Naive thymus-derived CD8-positive, alpha-beta T cell (primary cell): ENCODE measurements around the gene JDP2. TPM values are rescaled to one million over a fixed set of nuclear protein-coding genes. Genes with fewer than 3 reads are reported as not detected.
"Not testable (repeated sequence)": the region's sequence is repeated elsewhere in the genome, so short reads cannot be mapped to it uniquely, and the experiment has no call there.

Experiments used
- ATAC-seq, 2 donors: fragments of 150-1000 bp; cut with Tn5 transposase in 1 of 2; sonication (Bioruptor Pico), chemical (Tn5 transposase) in 1 of 2; 1 replicate in 1 of 2; 2 replicates in 1 of 2; pipeline ENCODE4 v1.10.0; 2021; ENCODE audit warnings: mild to moderate bottlenecking in 2 of 2, moderate library complexity in 2 of 2
- POLR2A ChIA-PET: fragments of 350-600 bp; sonication (Branson Sonifier 250); formaldehyde crosslinking; loops from one replicate; lab custom pipeline; 2021; ENCODE audit warnings: antibody characterized with exemption; lab: Charles Lee
- DNase-seq, 10 donors: peaks; one replicate each; pipeline versions ENCODE4 v3.0.0 to v3.0.0-alpha.2; 2020 to 2022
- H3K27ac Mint-ChIP-seq, 10 donors: one replicate each; pipeline ENCODE4 v1.8.0; 2020 to 2022; ENCODE audit warnings: mild to moderate bottlenecking in 10 of 10, mixed read lengths in 10 of 10, moderate library complexity in 4 of 10, inconsistent platforms in 1 of 10
- H3K27me3 Mint-ChIP-seq, 5 donors: one replicate each; pipeline ENCODE4 v1.8.0; 2021 to 2022; ENCODE audit warnings: mixed read lengths in 5 of 5
- H3K36me3 Mint-ChIP-seq, 3 donors: one replicate each; pipeline ENCODE4 v1.8.0; 2020 to 2022; ENCODE audit warnings: mixed read lengths in 3 of 3, mild to moderate bottlenecking in 2 of 3, inconsistent platforms in 1 of 3
- H3K4me1 Mint-ChIP-seq, 4 donors: one replicate each; pipeline ENCODE4 v1.8.0; 2021 to 2022; ENCODE audit warnings: mixed read lengths in 4 of 4
- H3K4me3 Mint-ChIP-seq, 10 donors: one replicate each; pipeline ENCODE4 v1.8.0; 2020 to 2022; ENCODE audit warnings: mild to moderate bottlenecking in 10 of 10, mixed read lengths in 10 of 10, moderate library complexity in 6 of 10, inconsistent platforms in 1 of 10
- H3K9me3 Mint-ChIP-seq, 9 donors: one replicate each; pipeline ENCODE4 v1.8.0; 2020 to 2022; ENCODE audit warnings: mixed read lengths in 9 of 9, mild to moderate bottlenecking in 3 of 9, inconsistent platforms in 1 of 9, moderate library complexity in 1 of 9
- polyA plus RNA-seq, 3 donors: library from polyadenylated mRNA; unstranded; fragments of 300-500 nt; fragmentation: Illumina TruSeq; gene quantifications; one replicate each; pipeline ENCODE4 v1.2.3, GENCODE V29; 2021
- total RNA-seq, 8 experiments: library from RNA in 2 of 8; stranded (reverse) in 2 of 8; gene quantifications; one replicate each; pipeline ENCODE4 v1.2.3 and lab custom pipeline; 2021 to 2026

The JDP2 gene
- total RNA-seq (1 to 10 TPM in 1 of 2 experiments, under 1 TPM in 1; 0.75 to 1.0 TPM), polyA plus RNA-seq (not detected), total RNA-seq (lab: John Stamatoyannopoulos, UW) (0.71 to 4.3 (median 0.94) reads per million in 6 experiments)

- peak within 1 kb of the TSS; percentile 61 to 88 (median 76) for H3K4me3 Mint-ChIP-seq
- POLR2A ChIA-PET = no interaction called here
- DNase-seq (peak; percentile 23 to 69 (median 44)), ATAC-seq (peak; percentile 79 to 87)
- H3K27me3 Mint-ChIP-seq = peaks cover 1 to 16% (median 8%) of the 10 kb centered on the region in 5 donors
- H3K4me1 Mint-ChIP-seq = peaks cover 0 to 18% (median 4%) of the 10 kb centered on the region in 4 donors
- peaks cover 0 to 5% (median 0%) of the 10 kb centered on the region in 9 donors for H3K9me3 Mint-ChIP-seq
- H3K36me3 Mint-ChIP-seq = peaks cover 0 to 6% (median 0%) of the 10 kb centered on the region in 3 donors
- H3K27ac Mint-ChIP-seq = peak within 1 kb of the TSS in 4 of 10 donors; percentile 53 to 76 (median 68)
Observed at GRCh38 chr14:75427482-75428229, at the start of gene JDP2. Gene JDP2 (plus strand): TSS chr14:75428022. CDS start chr14:75437921, 9,899 bp downstream.

DNA sequence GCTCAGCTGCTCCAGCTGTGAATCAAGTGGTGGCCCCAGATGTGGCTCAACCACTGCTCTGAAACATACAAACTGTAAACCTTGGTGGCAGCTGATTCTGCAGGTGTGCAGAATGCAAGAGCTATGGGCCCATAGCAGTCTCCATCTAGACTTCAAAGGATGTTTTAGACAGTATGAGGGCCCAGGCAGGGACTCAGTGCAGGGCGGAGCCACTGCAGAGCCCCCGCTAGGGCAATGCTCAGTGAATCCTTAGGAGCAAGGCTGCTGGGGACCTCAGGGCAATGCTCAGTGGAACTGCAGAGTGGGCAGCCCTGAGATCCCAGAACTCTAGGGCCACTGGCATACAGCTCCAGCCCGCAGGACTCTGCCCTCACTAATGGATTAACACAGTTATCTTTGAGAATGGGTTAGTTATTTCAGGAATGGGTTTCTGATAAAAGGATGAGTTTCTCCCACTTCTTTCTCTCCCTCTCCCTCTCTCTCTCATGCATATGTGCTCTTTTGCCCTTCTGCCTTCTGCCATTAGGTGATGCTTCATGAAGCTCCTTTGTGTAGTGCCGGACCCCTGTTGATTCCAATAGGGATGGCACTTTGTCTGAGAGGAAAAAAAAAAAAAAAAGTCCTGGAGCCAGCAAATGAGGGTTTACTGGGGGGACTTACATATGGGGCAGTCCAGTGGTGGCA lies 48.4 kb upstream of the JDP2 start:
- H3K4me3 Mint-ChIP-seq = no peak overlapping the region
- no peak for DNase-seq
- POLR2A ChIA-PET = no interaction called here

GRCh38 chr14:75379930-75380270 lies 47.9 kb upstream of the JDP2 start:
- peaks cover 0 to 13% (median 11%) of the 10 kb centered on the region in 3 donors for H3K36me3 Mint-ChIP-seq
- POLR2A ChIA-PET = no interaction called here
- no peak for ATAC-seq
- no peak overlapping the region for H3K27ac Mint-ChIP-seq
- DNase-seq = no peak
- peaks cover 14 to 22% (median 17%) of the 10 kb centered on the region in 5 donors for H3K27me3 Mint-ChIP-seq
- H3K4me3 Mint-ChIP-seq = no peak overlapping the region
- peaks cover 0 to 12% (median 9%) of the 10 kb centered on the region in 9 donors for H3K9me3 Mint-ChIP-seq
- peaks cover 0 to 4% (median 0%) of the 10 kb centered on the region in 4 donors for H3K4me1 Mint-ChIP-seq

More for the DNA sequence above, 48.4 kb upstream of the JDP2 start:
- H3K27me3 Mint-ChIP-seq = peaks cover 12 to 17% (median 14%) of the 10 kb centered on the region in 5 donors
- ATAC-seq = no peak
- H3K36me3 Mint-ChIP-seq = peaks cover 0 to 9% (median 5%) of the 10 kb centered on the region in 3 donors
- H3K27ac Mint-ChIP-seq = peak overlapping the region in 1 of 10 donors; percentile 66
- peaks cover 0 to 4% (median 0%) of the 10 kb centered on the region in 4 donors for H3K4me1 Mint-ChIP-seq
- peaks cover 0 to 7% (median 5%) of the 10 kb centered on the region in 9 donors for H3K9me3 Mint-ChIP-seq

- peaks cover 0 to 14% (median 11%) of the 10 kb centered on the region in 3 donors for H3K36me3 Mint-ChIP-seq
- H3K27ac Mint-ChIP-seq = no peak overlapping the region
Observed at GRCh38 chr14:75380656-75381055, 47.2 kb upstream of the JDP2 start.

DNA sequence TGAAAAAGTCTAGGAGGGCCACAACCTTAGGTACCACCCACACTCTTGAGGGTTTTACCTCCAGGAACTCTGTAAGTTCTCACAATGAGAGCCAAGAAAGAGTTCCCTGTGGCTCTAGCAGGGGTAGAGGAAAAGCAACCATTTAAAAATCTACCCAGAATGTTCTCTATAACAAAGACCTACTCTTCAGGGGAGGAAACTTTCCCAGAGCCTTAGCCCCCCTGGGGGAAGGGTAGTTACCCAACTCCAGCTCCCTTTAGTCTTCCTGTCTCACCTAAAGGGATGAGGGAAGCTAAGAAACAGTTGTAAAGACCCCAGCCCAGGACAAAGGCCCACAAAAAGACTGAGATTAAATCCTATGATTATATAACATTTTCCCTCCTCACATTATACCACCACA lies 46.2 kb upstream of the JDP2 start:
- POLR2A ChIA-PET = no interaction called here
- Mint-ChIP-seq H3K27me3 (peaks cover 12 to 24% (median 15%) of the 10 kb centered on the region in 5 donors), H3K4me3 (no peak overlapping the region), H3K36me3 (peaks cover 0 to 14% (median 11%) of the 10 kb centered on the region in 3 donors), H3K9me3 (peaks cover 0 to 14% (median 10%) of the 10 kb centered on the region in 9 donors), H3K4me1 (peaks cover 0 to 4% (median 0%) of the 10 kb centered on the region in 4 donors), H3K27ac (no peak overlapping the region)
- ATAC-seq (no peak), DNase-seq (no peak)

More at GRCh38 chr14:75380656-75381055, 47.2 kb upstream of the JDP2 start:
- no peak overlapping the region for H3K4me3 Mint-ChIP-seq
- ATAC-seq (no peak), DNase-seq (no peak)
- H3K4me1 Mint-ChIP-seq = peaks cover 0 to 4% (median 0%) of the 10 kb centered on the region in 4 donors
- H3K27me3 Mint-ChIP-seq = peaks cover 12 to 19% (median 18%) of the 10 kb centered on the region in 5 donors
- H3K9me3 Mint-ChIP-seq = peaks cover 0 to 14% (median 10%) of the 10 kb centered on the region in 9 donors
- POLR2A ChIA-PET = interaction anchor here (0.6 kb wide), 1 partner anchor 1299 kb away, joined by 3 read pairs; no protein-coding TSS in a partner anchor

- ATAC-seq, H3K4me1 Mint-ChIP-seq, DNase-seq, H3K27ac Mint-ChIP-seq, H3K4me3 Mint-ChIP-seq, POLR2A ChIA-PET: not testable (repeated sequence)
- peaks cover 0 to 14% (median 11%) of the 10 kb centered on the region in 3 donors for H3K36me3 Mint-ChIP-seq
- H3K9me3 Mint-ChIP-seq = peaks cover 0 to 14% (median 10%) of the 10 kb centered on the region in 9 donors
- H3K27me3 Mint-ChIP-seq = peaks cover 12 to 22% (median 15%) of the 10 kb centered on the region in 5 donors
Observed at GRCh38 chr14:75383219-75383618, 44.6 kb upstream of the JDP2 start.

DNA sequence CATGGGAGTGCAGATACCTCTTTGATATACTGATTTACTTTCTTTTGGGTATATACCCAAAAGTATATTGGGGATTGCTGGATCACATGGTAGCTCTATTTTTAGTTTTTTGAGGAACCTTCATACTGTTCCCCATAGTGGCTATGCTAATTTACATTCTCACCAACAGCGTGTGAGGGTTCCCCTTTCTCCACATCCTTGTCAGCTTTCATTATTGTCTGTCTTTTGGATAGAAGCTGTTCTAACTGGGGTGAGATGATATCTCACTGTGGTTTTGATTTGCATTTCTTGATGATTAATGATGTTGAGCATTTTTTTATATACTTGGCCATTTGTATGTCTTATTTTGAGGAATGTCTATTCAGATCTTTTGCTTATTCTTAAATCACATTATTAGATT lies 44.1 kb upstream of the JDP2 start:
- POLR2A ChIA-PET = no interaction called here
- ATAC-seq (no peak), DNase-seq (no peak)
- Mint-ChIP-seq H3K9me3 (peaks cover 0 to 14% (median 10%) of the 10 kb centered on the region in 9 donors), H3K4me3 (no peak overlapping the region), H3K27ac (no peak overlapping the region), H3K27me3 (peaks cover 12 to 22% (median 15%) of the 10 kb centered on the region in 5 donors), H3K4me1 (peaks cover 0 to 4% (median 0%) of the 10 kb centered on the region in 4 donors), H3K36me3 (peaks cover 0 to 14% (median 11%) of the 10 kb centered on the region in 3 donors)

DNA sequence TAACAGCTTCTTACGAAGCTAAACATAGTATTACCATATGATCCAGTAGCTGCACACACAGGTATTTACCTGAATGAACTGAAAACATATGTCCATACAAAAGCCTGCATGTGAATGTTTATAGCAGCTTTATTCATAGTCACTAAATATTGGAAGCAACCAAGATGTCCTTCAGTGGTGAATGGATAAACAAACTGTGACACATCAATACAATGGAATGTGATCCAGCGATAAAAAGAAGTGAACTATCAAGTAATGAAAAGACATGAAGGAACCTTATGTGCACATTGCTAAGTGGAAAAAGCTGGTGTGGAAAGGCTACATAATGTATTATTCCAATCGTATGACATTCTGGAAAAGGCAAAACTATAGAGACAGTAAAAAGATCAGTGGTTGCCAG lies 38.1 kb upstream of the JDP2 start:
- H3K9me3 Mint-ChIP-seq = peaks cover 0 to 6% (median 2%) of the 10 kb centered on the region in 9 donors
- H3K27me3 Mint-ChIP-seq = peaks cover 0 to 9% (median 2%) of the 10 kb centered on the region in 5 donors
- H3K4me3 Mint-ChIP-seq = no peak overlapping the region
- peaks cover 0 to 3% (median 3%) of the 10 kb centered on the region in 3 donors for H3K36me3 Mint-ChIP-seq
- DNase-seq = no peak
- no peaks in the 10 kb centered on the region for H3K4me1 Mint-ChIP-seq
- H3K27ac Mint-ChIP-seq = no peak overlapping the region
- no peak for ATAC-seq
- POLR2A ChIA-PET = no interaction called here

DNA sequence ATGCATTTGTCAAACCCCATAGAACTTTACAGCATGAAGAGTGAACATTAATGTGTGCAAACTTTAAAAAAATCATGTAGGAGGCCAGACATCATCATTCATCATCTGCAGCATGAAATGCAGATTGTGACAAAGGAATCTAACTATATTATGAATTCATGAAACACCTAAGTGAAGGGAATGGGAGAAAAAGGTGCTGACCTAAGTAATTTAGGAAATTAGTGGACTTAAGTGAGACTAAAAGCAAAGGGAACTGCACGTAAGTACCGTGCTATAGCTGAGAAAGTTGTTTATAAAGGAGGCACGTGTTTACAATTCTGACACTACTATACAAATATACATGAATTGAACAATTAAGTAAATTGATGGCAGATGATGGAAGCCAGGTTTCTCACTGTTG lies 37.6 kb upstream of the JDP2 start:
- no peak overlapping the region for H3K27ac Mint-ChIP-seq
- POLR2A ChIA-PET = no interaction called here
- ATAC-seq (no peak), DNase-seq (no peak)
- H3K4me3 Mint-ChIP-seq = no peak overlapping the region
- peaks cover 0 to 2% (median 0%) of the 10 kb centered on the region in 3 donors for H3K36me3 Mint-ChIP-seq
- H3K9me3 Mint-ChIP-seq = peaks cover 0 to under 1% (median 0%) of the 10 kb centered on the region in 9 donors
- H3K27me3 Mint-ChIP-seq = peaks cover 0 to 5% (median 0%) of the 10 kb centered on the region in 5 donors
- H3K4me1 Mint-ChIP-seq = no peaks in the 10 kb centered on the region

DNA sequence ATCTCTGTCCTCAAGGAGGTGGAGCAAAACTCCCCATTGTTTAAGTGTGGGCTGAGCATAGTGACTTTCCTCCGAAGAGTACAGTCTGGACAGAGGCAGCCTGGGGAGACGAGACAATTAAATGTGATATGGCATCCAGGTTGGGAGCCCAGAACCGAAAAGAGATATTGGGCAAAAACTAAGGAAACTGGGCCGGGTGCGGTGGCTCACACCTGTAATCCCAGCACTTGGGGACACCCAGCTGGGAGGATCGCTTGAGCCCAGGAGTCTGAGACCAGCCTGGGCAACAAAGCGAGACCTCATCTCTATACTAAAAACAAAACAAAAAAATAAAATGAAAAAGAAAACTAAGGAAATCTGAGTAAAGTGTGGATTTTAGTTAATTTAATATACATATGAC lies 35.9 kb upstream of the JDP2 start:
- no peak for DNase-seq
- no peak for ATAC-seq
- H3K27me3 Mint-ChIP-seq = peaks cover 0 to 3% (median 0%) of the 10 kb centered on the region in 5 donors
- H3K27ac Mint-ChIP-seq = no peak overlapping the region
- H3K4me3 Mint-ChIP-seq = no peak overlapping the region
- H3K9me3 Mint-ChIP-seq = no peaks in the 10 kb centered on the region
- H3K4me1 Mint-ChIP-seq = no peaks in the 10 kb centered on the region
- POLR2A ChIA-PET = no interaction called here
- peaks cover 0 to 2% (median 0%) of the 10 kb centered on the region in 3 donors for H3K36me3 Mint-ChIP-seq

DNA sequence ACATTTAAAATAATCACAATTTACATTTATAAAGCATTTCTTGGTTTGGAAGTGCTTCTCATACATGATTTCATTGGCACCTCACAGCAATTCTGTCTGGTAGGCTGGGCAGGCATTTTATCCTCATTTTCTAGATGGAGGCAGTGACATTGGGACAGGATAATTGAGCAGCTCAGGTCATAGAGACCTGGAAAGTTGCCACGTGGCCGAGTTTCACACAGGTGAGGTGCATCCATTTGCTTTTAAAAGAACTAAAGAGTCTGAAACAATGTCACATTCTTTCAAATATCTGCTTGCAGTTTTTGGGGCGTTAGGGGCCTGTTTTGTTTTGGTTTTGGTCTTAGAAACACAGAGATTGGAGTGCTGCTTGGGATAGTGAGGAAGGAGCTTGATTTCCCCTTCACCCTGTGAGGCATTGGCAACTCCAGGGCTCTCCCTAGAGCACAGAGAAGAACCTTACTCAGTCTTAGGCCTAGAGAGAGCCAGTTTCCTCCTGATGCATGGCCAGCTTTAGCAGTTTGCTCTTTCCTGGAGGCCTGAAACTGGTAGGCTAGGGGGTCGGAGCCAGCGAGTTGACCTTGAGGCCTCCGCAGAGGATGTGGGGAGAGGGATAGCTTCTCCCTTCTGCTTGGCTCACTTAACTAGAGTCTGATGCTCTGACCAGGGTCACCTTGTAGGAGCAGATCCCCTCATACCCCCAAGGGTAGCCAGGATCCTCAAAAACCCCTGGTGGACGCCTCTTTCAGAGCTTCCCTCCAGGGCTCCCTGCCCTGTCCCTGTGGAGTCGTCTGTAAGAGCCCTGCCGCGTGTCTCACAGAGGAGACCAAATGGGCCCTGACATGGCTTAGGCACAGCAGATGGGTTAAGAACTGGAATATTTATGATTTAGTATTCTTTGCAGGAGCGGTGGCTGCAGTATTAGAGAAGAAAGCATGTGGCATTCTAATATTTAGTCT lies 34.9 kb upstream of the JDP2 start:
- H3K4me1 Mint-ChIP-seq = no peaks in the 10 kb centered on the region
- no peak overlapping the region for H3K27ac Mint-ChIP-seq
- peaks cover 0 to 3% (median 0%) of the 10 kb centered on the region in 5 donors for H3K27me3 Mint-ChIP-seq
- POLR2A ChIA-PET = no interaction called here
- DNase-seq = no peak
- no peak for ATAC-seq
- H3K4me3 Mint-ChIP-seq = no peak overlapping the region
- no peaks in the 10 kb centered on the region for H3K9me3 Mint-ChIP-seq
- peaks cover 0 to 2% (median 0%) of the 10 kb centered on the region in 3 donors for H3K36me3 Mint-ChIP-seq

DNA sequence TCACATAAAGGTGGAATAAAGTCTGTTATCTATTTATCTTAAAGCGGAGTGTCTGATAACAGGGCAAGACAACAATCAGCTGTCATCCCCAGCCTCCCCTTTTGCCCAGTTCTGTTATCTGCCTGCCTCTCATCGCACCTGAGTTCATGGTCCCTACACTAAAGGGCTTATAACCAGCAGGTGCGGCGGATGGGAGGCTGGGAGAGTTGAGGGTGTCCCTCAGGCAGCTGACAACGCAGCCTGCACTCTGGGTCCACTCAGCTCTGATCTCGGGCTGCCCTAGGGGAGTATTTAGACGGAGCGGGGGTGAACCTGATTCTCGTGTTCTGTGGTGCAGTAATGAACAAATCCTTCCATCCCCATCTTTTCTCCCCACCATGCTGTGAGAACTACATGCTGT lies 34.0 kb upstream of the JDP2 start:
- DNase-seq (no peak), ATAC-seq (no peak)
- no peak overlapping the region for H3K27ac Mint-ChIP-seq
- H3K36me3 Mint-ChIP-seq = peaks cover 0 to 4% (median 0%) of the 10 kb centered on the region in 3 donors
- no peak overlapping the region for H3K4me3 Mint-ChIP-seq
- no peaks in the 10 kb centered on the region for H3K4me1 Mint-ChIP-seq
- POLR2A ChIA-PET = no interaction called here
- H3K27me3 Mint-ChIP-seq = peaks cover 0 to 3% (median 0%) of the 10 kb centered on the region in 5 donors
- peaks cover 0 to 4% (median 0%) of the 10 kb centered on the region in 9 donors for H3K9me3 Mint-ChIP-seq
